HCT116 (cell line): ENCODE results near the gene MCCD1. TPM values are rescaled to one million over a fixed set of nuclear protein-coding genes. Genes with fewer than 3 reads are reported as not detected.

Experiments used
- ATAC-seq: fragments of 200-7000 bp; cut with Tn5 transposase; 2 replicates; pipeline ENCODE4 v1.9.1; 2020; ENCODE audit warnings: mild to moderate bottlenecking, moderate library complexity
- BruUV-seq: library from RNA; stranded (reverse); fragments of 400-500 nt; replicated peaks from 2 replicates; lab custom pipeline; 2021; lab: Mats Ljungman, UMichigan
- CTCF ChIA-PET: fragments of 300-600 bp; sonication (Branson Sonifier 250); formaldehyde crosslinking; loops from one replicate; lab custom pipeline; 2021; ENCODE audit warnings: antibody characterized with exemption; lab: Charles Lee
- POLR2A ChIA-PET: fragments of 300-600, 350-600 bp; sonication (Branson Sonifier 250); formaldehyde crosslinking; loops from one replicate; lab custom pipeline; 2021; ENCODE audit warnings: antibody characterized with exemption; lab: Charles Lee
- RAD21 ChIA-PET, 2 experiments: fragments of 300-600 bp; sonication (Branson Sonifier 250); formaldehyde crosslinking; loops; one replicate each; lab custom pipeline; 2023; ENCODE audit warnings: low total read pairs in 2 of 2; ENCODE audit not compliant: uncharacterized antibody in 2 of 2, unreplicated experiment in 2 of 2, low non-redundant PET in 1 of 2; lab: Charles Lee
- DNase-seq: peaks from one replicate; pipeline ENCODE4 v3.0.0-alpha.2; 2010; ENCODE audit warnings: low read depth, low spot score
- H2AFZ ChIP-seq: fragments of 200-600 bp; shearing (Covaris generic), sonication (generic); 2 replicates; pipeline ENCODE4 v1.6.1; 2017; ENCODE audit warnings: low read depth, mixed run types, mixed read lengths, antibody characterized with exemption, low read length; ENCODE audit not compliant: poor library complexity, severe bottlenecking
- H3K27ac ChIP-seq: 2 replicates; pipeline ENCODE4 v1.5.1; 2012; ENCODE audit warnings: low read depth, low read length
- H3K27me3 ChIP-seq: fragments of 200-600 bp; sonication (generic); 2 replicates; pipeline ENCODE4 v1.6.1; 2016; ENCODE audit warnings: mixed run types, low read length, mixed read lengths; ENCODE audit not compliant: insufficient read depth
- H3K36me3 ChIP-seq, 2 experiments: fragments of 200-500 bp in 1 of 2; fragments of 200-600 bp in 1 of 2; sonication (Bioruptor generic) in 1 of 2; sonication (generic) in 1 of 2; 2 replicates each; pipeline versions ENCODE4 v1.5.1 to v1.6.1; 2014 to 2016; ENCODE audit warnings: low read length in 2 of 2, inconsistent platforms in 1 of 2, mixed read lengths in 1 of 2, mixed run types in 1 of 2; ENCODE audit not compliant: insufficient read depth in 2 of 2, control insufficient read depth in 1 of 2
- H3K4me1 ChIP-seq, 2 experiments: fragments of 200-600 bp in 1 of 2; sonication (generic) in 1 of 2; 2 replicates each; pipeline versions ENCODE4 v1.5.1 to v1.6.1; 2012 to 2017; ENCODE audit warnings: low read length in 2 of 2, inconsistent platforms in 1 of 2, mild to moderate bottlenecking in 1 of 2, mixed read lengths in 1 of 2, mixed run types in 1 of 2, moderate library complexity in 1 of 2; ENCODE audit not compliant: insufficient read depth in 2 of 2, control insufficient read depth in 1 of 2
- H3K4me2 ChIP-seq: fragments of 200-600 bp; sonication (generic); 2 replicates; pipeline ENCODE4 v1.6.1; 2017; ENCODE audit warnings: mixed run types, low read length, mixed read lengths
- H3K4me3 ChIP-seq, 2 experiments: fragments of 200-600 bp in 1 of 2; sonication (generic) in 1 of 2; replicated peaks in 1 of 2; 2 replicates each; pipeline ENCODE4 v1.5.1; 2011 to 2016; ENCODE audit warnings: low read length in 2 of 2, control low read depth in 1 of 2, low read depth in 1 of 2, mild to moderate bottlenecking in 1 of 2, mixed read lengths in 1 of 2, mixed run types in 1 of 2
- H3K79me2 ChIP-seq: fragments of 200-600 bp; sonication (generic); 2 replicates; pipeline ENCODE4 v1.6.1; 2017; ENCODE audit warnings: mild to moderate bottlenecking, mixed run types, low read length, moderate library complexity, mixed read lengths; ENCODE audit not compliant: insufficient read depth
- H3K9ac ChIP-seq: fragments of 200-600 bp; sonication (generic); 2 replicates; pipeline ENCODE4 v1.6.1; 2016; ENCODE audit warnings: low read length, mixed read lengths
- H3K9me2 ChIP-seq: fragments of 200-600 bp; sonication (generic), shearing (Covaris generic); 2 replicates; pipeline ENCODE4 v1.6.1; 2017; ENCODE audit warnings: mixed run types, mild to moderate bottlenecking, moderate library complexity; ENCODE audit not compliant: insufficient read depth
- H3K9me3 ChIP-seq, 2 experiments: fragments of 200-500 bp in 1 of 2; fragments of 200-600 bp in 1 of 2; sonication (Bioruptor generic) in 1 of 2; sonication (generic) in 1 of 2; 2 replicates each; pipeline ENCODE4 v1.6.1; 2014 to 2017; ENCODE audit warnings: low read length in 2 of 2, mixed read lengths in 2 of 2, inconsistent platforms in 1 of 2, low read depth in 1 of 2, mild to moderate bottlenecking in 1 of 2, mixed run types in 1 of 2, moderate library complexity in 1 of 2; ENCODE audit not compliant: control insufficient read depth in 1 of 2, insufficient read depth in 1 of 2
- H4K20me1 ChIP-seq: fragments of 200-600 bp; sonication (generic), shearing (Covaris generic); 2 replicates; pipeline ENCODE4 v1.6.1; 2017; ENCODE audit warnings: mixed run types, mild to moderate bottlenecking, moderate library complexity; ENCODE audit not compliant: insufficient read depth
- ATF3 ChIP-seq: IDR thresholded peaks from 2 replicates; pipeline ENCODE4 v1.6.1; 2012
- CEBPB ChIP-seq: IDR thresholded peaks from 2 replicates; pipeline ENCODE4 v1.6.1; 2012; ENCODE audit warnings: low read depth
- CTCF ChIP-seq, 3 experiments: fragments of 200-600 bp in 1 of 3; sonication (generic) in 1 of 3; IDR thresholded peaks in 2 of 3; conservative IDR thresholded peaks in 1 of 3; 2 replicates each; pipeline ENCODE4 v1.5.1; 2012 to 2017; ENCODE audit warnings: low read depth in 2 of 3, low read length in 2 of 3, antibody characterized with exemption in 1 of 3, borderline replicate concordance in 1 of 3, control low read depth in 1 of 3, mild to moderate bottlenecking in 1 of 3, mixed read lengths in 1 of 3, mixed run types in 1 of 3, moderate library complexity in 1 of 3; ENCODE audit not compliant: insufficient read depth in 1 of 3
- EGR1 ChIP-seq: IDR thresholded peaks from 2 replicates; pipeline ENCODE4 v1.6.1; 2012; ENCODE audit warnings: low read depth
- ELF1 ChIP-seq: IDR thresholded peaks from 2 replicates; pipeline ENCODE4 v1.6.1; 2012; ENCODE audit warnings: low read depth, borderline replicate concordance
- EZH2 ChIP-seq: fragments of 200-600 bp; sonication (generic); IDR thresholded peaks from 2 replicates; pipeline ENCODE4 v1.6.1; 2017; ENCODE audit warnings: antibody characterized with exemption, mixed run types
- EZH2phosphoT487 ChIP-seq: fragments of 200-600 bp; IDR thresholded peaks from 2 replicates; pipeline ENCODE4 v1.6.1; 2018; ENCODE audit warnings: antibody characterized with exemption, borderline replicate concordance
- FOSL1 ChIP-seq: IDR thresholded peaks from 2 replicates; pipeline ENCODE4 v1.6.1; 2012; ENCODE audit warnings: low read depth
- POLR2AphosphoS5 ChIP-seq: IDR thresholded peaks from 2 replicates; pipeline ENCODE4 v1.6.1; 2011; ENCODE audit warnings: mild to moderate bottlenecking, low read depth, low read length, moderate library complexity
- RAD21 ChIP-seq: IDR thresholded peaks from 2 replicates; pipeline ENCODE4 v1.6.1; 2012; ENCODE audit warnings: low read depth, mild to moderate bottlenecking
- REST ChIP-seq: IDR thresholded peaks from 2 replicates; pipeline ENCODE4 v1.6.1; 2012; ENCODE audit warnings: low read depth
- SRF ChIP-seq: IDR thresholded peaks from 2 replicates; pipeline ENCODE4 v1.6.1; 2012; ENCODE audit warnings: low read depth
- ZBTB33 ChIP-seq: IDR thresholded peaks from 2 replicates; pipeline ENCODE4 v1.6.1; 2011; ENCODE audit warnings: mild to moderate bottlenecking, low read length, moderate library complexity; ENCODE audit not compliant: insufficient replicate concordance; ENCODE audit errors: extremely low read depth
- ZFX ChIP-seq: fragments of 450-650 bp; IDR thresholded peaks from 2 replicates; pipeline ENCODE4 v1.6.1; 2017
- ZNF274 ChIP-seq: fragments of 200-500 bp; sonication (Bioruptor generic); IDR thresholded peaks from 2 replicates; pipeline ENCODE4 v1.6.1; 2014; ENCODE audit warnings: mild to moderate bottlenecking, low read depth, low read length, inconsistent platforms
- intact Hi-C: fragments of 100-400 bp; cut with micrococcal nuclease; formaldehyde crosslinking; loops from 2 replicates; pipeline ENCODE4 v1.10.0; 2022
- total RNA-seq: library from RNA; stranded (reverse); gene quantifications from one replicate; pipeline ENCODE4 v1.2.1, GENCODE V29; 2021; ENCODE audit not compliant: unreplicated experiment

Gene MCCD1
- total RNA-seq, 1 experiment from 2014 or later: not detected

- peaks cover 19 to 20% of the 10 kb centered on the region in 2 experiments for H3K36me3 ChIP-seq
- BruUV-seq: TSS peak; percentile 17
- no peaks in the 10 kb centered on the region for H3K9me3 ChIP-seq
- RAD21 ChIA-PET: no interaction called here
- H4K20me1 ChIP-seq: no peaks in the 10 kb centered on the region
- TF ChIP-seq EZH2phosphoT487 (no peak), EGR1 (no peak), RAD21 (no peak), ZFX (no peak), CTCF (IDR thresholded peaks at IDR 0.05 in 2 of 3, conservative IDR thresholded peaks at IDR 0.05 in 1 of 3; ENCODE audit: borderline replicate concordance in 1 of 3, insufficient read depth in 1 of 3, low read depth in 2 of 3, low read length in 2 of 3) (no peak), CEBPB (no peak), REST (no peak), POLR2AphosphoS5 (no peak), FOSL1 (no peak), ATF3 (no peak), ELF1 (no peak), EZH2 (no peak), ZNF274 (no peak), SRF (no peak), ZBTB33 (no peak)
- POLR2A ChIA-PET: no interaction called here
- H3K4me3 ChIP-seq: no peak overlapping the region
- H3K4me1 ChIP-seq: peaks cover 5 to 24% of the 10 kb centered on the region in 2 experiments; a peak in 3 of 4 replicates
- H3K9me2 ChIP-seq: no peaks in the 10 kb centered on the region
- intact Hi-C loops: no loop called here
- no peak for ATAC-seq
- H2AFZ ChIP-seq: no peak overlapping the region
- DNase-seq: no peak
- H3K27ac ChIP-seq: no peak overlapping the region
- no peaks in the 10 kb centered on the region for H3K27me3 ChIP-seq
- CTCF ChIA-PET: no interaction called here
- H3K79me2 ChIP-seq: peaks cover 6% of the 10 kb centered on the region; the same call in 1 of the 2 replicates
- no peak overlapping the region for H3K9ac ChIP-seq
- no peak overlapping the region for H3K4me2 ChIP-seq
These were observed 28.9 kb downstream of the MCCD1 start for GRCh38 chr6:31557443-31558317.
